HCT116 (cell line): Measurements from ENCODE around the gene GRIFIN.

Experiments used
- CBX3 ChIP-seq: IDR thresholded peaks from 2 replicates; pipeline ENCODE4 v1.6.1; 2012; ENCODE audit warnings: low read depth
- CTCF ChIP-seq, 3 experiments: fragments of 200-600 bp in 1 of 3; sonication (generic) in 1 of 3; IDR thresholded peaks in 2 of 3; conservative IDR thresholded peaks in 1 of 3; 2 replicates each; pipeline ENCODE4 v1.5.1; 2012 to 2017; ENCODE audit warnings: low read depth in 2 of 3, low read length in 2 of 3, antibody characterized with exemption in 1 of 3, borderline replicate concordance in 1 of 3, control low read depth in 1 of 3, mild to moderate bottlenecking in 1 of 3, mixed read lengths in 1 of 3, mixed run types in 1 of 3, moderate library complexity in 1 of 3; ENCODE audit not compliant: insufficient read depth in 1 of 3
- RAD21 ChIP-seq: IDR thresholded peaks from 2 replicates; pipeline ENCODE4 v1.6.1; 2012; ENCODE audit warnings: low read depth, mild to moderate bottlenecking
- SP1 ChIP-seq: IDR thresholded peaks from 2 replicates; pipeline ENCODE4 v1.6.1; 2012; ENCODE audit warnings: low read depth
- TCF7L2 ChIP-seq: IDR thresholded peaks from 2 replicates; pipeline ENCODE4 v1.7.0; 2011; ENCODE audit warnings: borderline replicate concordance, inconsistent platforms; ENCODE audit not compliant: insufficient read depth, insufficient read length; ENCODE audit errors: extremely low read depth
- ZFX ChIP-seq: fragments of 450-650 bp; IDR thresholded peaks from 2 replicates; pipeline ENCODE4 v1.6.1; 2017

DNA sequence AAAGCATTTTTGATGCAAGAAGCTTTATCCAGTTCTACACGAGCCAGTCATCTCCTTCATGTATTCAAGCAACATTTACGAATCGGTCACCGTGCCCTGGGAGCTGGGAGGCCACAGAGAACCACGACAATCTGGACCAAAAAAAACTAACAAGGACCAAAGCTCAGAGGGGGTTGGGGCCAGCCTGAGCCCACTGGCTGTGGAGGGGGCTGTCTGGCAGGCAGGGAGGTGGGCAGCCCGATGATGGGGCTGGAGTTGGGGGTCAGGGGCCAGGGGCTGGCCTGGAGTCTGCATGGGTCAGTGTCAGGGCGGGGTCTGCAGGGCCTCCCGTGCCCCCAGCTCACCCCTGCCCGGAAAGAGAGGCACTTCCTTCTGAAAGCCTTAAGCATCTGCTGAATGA is 12.5 kb upstream of the GRIFIN start:
- TF ChIP-seq CTCF (IDR thresholded peaks at IDR 0.05 in 2 of 3, conservative IDR thresholded peaks at IDR 0.05 in 1 of 3; ENCODE audit: borderline replicate concordance in 1 of 3, insufficient read depth in 1 of 3, low read depth in 2 of 3, low read length in 2 of 3) (no peak), TCF7L2 (no peak), SP1 (no peak), RAD21 (no peak), CBX3 (no peak), ZFX (no peak)
